ENCODE results near the gene ARMC6.

ARMC6 gene

DNA sequence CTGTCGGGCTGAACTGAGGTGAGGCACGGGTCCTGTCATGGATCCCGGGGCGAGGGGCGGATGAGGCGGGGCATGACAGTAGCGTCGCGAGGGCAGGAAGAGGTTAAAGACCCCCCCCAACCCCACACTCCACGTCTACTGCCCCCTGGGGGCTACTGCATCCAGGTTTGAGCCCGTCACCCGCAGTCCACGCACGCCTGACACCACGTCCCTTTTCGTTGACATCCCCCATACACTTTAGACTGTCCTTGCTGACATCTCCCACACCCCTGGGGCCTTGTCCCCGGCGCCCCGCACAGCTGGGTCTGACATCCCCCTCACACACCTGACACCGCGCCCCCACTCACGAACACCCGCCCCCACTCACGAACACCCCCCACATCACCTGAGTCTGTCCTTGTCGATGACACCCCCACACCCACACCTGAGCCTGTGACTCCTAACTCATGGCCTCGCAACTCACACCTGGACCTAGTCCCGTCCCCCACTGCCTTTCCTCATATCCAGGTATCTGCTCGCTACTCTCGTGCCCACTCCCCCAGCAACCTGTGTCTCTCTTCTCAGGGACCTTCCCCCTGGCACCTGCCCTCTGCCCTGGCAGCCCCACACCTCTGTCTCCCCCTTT lies 30.8 kb downstream of the ARMC6 start (continued):
- no peak for TF ChIP-seq ZNF76 (tag by site-specific recombination; IDR thresholded peaks at IDR 0.05; ENCODE audit: borderline replicate concordance, low read depth)
- no peak for TF ChIP-seq ZNF747 (tag by site-specific recombination; IDR thresholded peaks at IDR 0.05)
- TF ChIP-seq OVOL3 (tag by site-specific recombination; IDR thresholded peaks at IDR 0.05): no peak
- 0 out of 2 replicates have a peak, but pooled peaks have one; percentile 10 for TF ChIP-seq GLI4 (tag by site-specific recombination; IDR thresholded peaks at IDR 0.05)
- TF ChIP-seq, protein P1, sequence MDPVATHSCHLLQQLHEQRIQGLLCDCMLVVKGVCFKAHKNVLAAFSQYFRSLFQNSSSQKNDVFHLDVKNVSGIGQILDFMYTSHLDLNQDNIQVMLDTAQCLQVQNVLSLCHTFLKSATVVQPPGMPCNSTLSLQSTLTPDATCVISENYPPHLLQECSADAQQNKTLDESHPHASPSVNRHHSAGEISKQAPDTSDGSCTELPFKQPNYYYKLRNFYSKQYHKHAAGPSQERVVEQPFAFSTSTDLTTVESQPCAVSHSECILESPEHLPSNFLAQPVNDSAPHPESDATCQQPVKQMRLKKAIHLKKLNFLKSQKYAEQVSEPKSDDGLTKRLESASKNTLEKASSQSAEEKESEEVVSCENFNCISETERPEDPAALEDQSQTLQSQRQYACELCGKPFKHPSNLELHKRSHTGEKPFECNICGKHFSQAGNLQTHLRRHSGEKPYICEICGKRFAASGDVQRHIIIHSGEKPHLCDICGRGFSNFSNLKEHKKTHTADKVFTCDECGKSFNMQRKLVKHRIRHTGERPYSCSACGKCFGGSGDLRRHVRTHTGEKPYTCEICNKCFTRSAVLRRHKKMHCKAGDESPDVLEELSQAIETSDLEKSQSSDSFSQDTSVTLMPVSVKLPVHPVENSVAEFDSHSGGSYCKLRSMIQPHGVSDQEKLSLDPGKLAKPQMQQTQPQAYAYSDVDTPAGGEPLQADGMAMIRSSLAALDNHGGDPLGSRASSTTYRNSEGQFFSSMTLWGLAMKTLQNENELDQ (tag by site-specific recombination; IDR thresholded peaks at IDR 0.05; ENCODE audit: low read depth): no peak
- TF ChIP-seq, protein P2, sequence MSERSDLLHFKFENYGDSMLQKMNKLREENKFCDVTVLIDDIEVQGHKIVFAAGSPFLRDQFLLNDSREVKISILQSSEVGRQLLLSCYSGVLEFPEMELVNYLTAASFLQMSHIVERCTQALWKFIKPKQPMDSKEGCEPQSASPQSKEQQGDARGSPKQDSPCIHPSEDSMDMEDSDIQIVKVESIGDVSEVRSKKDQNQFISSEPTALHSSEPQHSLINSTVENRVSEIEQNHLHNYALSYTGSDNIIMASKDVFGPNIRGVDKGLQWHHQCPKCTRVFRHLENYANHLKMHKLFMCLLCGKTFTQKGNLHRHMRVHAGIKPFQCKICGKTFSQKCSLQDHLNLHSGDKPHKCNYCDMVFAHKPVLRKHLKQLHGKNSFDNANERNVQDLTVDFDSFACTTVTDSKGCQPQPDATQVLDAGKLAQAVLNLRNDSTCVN (tag by site-specific recombination; optimal IDR thresholded peaks at IDR 0.05): no peak
- no peak for TF ChIP-seq ZNF155 (tag by site-specific recombination; IDR thresholded peaks at IDR 0.05)
- no peak for TF ChIP-seq ZNF843 (tag by site-specific recombination; IDR thresholded peaks at IDR 0.05)
- TF ChIP-seq, protein P3, sequence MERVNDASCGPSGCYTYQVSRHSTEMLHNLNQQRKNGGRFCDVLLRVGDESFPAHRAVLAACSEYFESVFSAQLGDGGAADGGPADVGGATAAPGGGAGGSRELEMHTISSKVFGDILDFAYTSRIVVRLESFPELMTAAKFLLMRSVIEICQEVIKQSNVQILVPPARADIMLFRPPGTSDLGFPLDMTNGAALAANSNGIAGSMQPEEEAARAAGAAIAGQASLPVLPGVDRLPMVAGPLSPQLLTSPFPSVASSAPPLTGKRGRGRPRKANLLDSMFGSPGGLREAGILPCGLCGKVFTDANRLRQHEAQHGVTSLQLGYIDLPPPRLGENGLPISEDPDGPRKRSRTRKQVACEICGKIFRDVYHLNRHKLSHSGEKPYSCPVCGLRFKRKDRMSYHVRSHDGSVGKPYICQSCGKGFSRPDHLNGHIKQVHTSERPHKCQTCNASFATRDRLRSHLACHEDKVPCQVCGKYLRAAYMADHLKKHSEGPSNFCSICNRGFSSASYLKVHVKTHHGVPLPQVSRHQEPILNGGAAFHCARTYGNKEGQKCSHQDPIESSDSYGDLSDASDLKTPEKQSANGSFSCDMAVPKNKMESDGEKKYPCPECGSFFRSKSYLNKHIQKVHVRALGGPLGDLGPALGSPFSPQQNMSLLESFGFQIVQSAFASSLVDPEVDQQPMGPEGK (tag by site-specific recombination; IDR thresholded peaks at IDR 0.05): 0 out of 2 replicates have a peak, but pooled peaks have one; percentile 13
- no peak for TF ChIP-seq ZNF768 (tag by site-specific recombination; IDR thresholded peaks at IDR 0.05)
- no peak for TF ChIP-seq ZNF600 (tag by site-specific recombination; IDR thresholded peaks at IDR 0.05)
- no peak for TF ChIP-seq ZNF302 (tag by site-specific recombination; IDR thresholded peaks at IDR 0.05; ENCODE audit: low read depth)
- TF ChIP-seq, protein P4, sequence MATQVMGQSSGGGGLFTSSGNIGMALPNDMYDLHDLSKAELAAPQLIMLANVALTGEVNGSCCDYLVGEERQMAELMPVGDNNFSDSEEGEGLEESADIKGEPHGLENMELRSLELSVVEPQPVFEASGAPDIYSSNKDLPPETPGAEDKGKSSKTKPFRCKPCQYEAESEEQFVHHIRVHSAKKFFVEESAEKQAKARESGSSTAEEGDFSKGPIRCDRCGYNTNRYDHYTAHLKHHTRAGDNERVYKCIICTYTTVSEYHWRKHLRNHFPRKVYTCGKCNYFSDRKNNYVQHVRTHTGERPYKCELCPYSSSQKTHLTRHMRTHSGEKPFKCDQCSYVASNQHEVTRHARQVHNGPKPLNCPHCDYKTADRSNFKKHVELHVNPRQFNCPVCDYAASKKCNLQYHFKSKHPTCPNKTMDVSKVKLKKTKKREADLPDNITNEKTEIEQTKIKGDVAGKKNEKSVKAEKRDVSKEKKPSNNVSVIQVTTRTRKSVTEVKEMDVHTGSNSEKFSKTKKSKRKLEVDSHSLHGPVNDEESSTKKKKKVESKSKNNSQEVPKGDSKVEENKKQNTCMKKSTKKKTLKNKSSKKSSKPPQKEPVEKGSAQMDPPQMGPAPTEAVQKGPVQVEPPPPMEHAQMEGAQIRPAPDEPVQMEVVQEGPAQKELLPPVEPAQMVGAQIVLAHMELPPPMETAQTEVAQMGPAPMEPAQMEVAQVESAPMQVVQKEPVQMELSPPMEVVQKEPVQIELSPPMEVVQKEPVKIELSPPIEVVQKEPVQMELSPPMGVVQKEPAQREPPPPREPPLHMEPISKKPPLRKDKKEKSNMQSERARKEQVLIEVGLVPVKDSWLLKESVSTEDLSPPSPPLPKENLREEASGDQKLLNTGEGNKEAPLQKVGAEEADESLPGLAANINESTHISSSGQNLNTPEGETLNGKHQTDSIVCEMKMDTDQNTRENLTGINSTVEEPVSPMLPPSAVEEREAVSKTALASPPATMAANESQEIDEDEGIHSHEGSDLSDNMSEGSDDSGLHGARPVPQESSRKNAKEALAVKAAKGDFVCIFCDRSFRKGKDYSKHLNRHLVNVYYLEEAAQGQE (tag by site-specific recombination; IDR thresholded peaks at IDR 0.05): 0 out of 2 replicates have a peak, but pooled peaks have one; percentile 14
- TF ChIP-seq ZNF660 (tag by site-specific recombination; IDR thresholded peaks at IDR 0.05): no peak

DNA sequence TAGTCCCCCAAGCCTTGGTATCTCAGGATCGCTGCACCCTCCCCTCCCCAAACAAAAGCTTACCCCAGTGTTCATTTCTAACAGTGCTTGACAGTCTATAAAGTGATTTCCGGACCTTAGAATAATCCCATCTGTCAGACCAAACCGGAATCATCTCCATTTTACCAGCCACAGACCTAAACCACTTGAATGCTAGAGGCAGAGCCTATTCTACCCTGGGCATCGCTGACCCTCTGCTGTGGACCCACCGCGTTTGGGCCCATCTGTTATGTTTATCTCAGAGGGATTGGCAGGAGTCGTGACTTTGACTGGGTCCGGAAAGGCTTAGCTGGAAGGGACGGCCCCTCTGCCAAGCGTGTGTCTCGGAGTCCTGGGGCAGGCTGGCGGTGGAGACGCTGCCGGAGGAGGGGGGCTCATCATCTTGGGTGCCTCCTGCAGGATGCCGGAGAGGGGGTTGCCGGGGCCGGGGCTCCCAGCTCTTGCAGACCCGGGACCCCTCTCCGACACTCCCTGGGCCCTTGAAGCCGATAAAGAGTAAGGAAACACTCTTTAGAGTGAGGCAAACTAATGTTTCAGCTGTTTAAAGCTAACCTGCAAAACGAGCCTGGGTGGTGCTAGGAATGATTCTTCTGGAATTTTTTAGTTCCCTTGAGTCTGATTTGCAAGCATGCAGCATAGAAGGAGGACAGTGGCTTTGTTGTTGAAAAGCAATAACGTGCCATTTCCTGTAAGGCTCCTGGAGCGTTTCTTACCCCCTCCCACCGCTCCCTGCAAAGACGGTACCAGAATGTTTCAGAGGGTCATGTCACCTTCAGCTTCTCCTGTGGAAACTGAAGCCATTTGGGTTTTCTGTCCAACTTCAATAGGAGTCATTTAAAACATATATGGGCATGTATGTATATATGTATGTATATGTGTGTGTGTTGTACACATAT lies 31.7 kb downstream of the ARMC6 start:
- no peaks in the 10 kb centered on the region for H3K36me3 ChIP-seq (ENCODE audit: control insufficient read depth in 2 of 2, insufficient read depth in 1 of 2, low read length in 2 of 2)
- peak overlapping the region; percentile 67 for H3K4me3 ChIP-seq (ENCODE audit: low read depth, low read length)
- CTCF ChIA-PET: interaction anchor here (0.6 to 1.2 kb wide), 4 partner anchors 12 to 737 kb away, joined by 3 to 4 read pairs (median 4); no protein-coding TSS in a partner anchor
- H3K4me1 ChIP-seq (ENCODE audit: control insufficient read depth, insufficient read depth, low read length): peaks cover 11% of the 10 kb centered on the region
- H3K27ac ChIP-seq (ENCODE audit: extremely low read depth, low read depth, low read length): no peak overlapping the region
- POLR2A ChIA-PET: interaction anchor here (0.6 kb wide), 1 partner anchor 670 kb away, joined by 3 read pairs; no protein-coding TSS in a partner anchor
- H3K9me3 ChIP-seq (ENCODE audit: control insufficient read depth, insufficient read depth, low read depth, low read length): no peaks in the 10 kb centered on the region
- TF ChIP-seq, protein P5, sequence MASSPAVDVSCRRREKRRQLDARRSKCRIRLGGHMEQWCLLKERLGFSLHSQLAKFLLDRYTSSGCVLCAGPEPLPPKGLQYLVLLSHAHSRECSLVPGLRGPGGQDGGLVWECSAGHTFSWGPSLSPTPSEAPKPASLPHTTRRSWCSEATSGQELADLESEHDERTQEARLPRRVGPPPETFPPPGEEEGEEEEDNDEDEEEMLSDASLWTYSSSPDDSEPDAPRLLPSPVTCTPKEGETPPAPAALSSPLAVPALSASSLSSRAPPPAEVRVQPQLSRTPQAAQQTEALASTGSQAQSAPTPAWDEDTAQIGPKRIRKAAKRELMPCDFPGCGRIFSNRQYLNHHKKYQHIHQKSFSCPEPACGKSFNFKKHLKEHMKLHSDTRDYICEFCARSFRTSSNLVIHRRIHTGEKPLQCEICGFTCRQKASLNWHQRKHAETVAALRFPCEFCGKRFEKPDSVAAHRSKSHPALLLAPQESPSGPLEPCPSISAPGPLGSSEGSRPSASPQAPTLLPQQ (tag by site-specific recombination; IDR thresholded peaks at IDR 0.05): peak; percentile 56
- TF ChIP-seq GLIS1 (tag by site-specific recombination; IDR thresholded peaks at IDR 0.05) (peak; percentile 54), OSR2 (tag by site-specific recombination; IDR thresholded peaks at IDR 0.05) (peak; percentile 45; the same call in 1 of the 2 replicates), MEIS1 (CRISPR knock-in tag; IDR thresholded peaks at IDR 0.05; ENCODE audit: borderline replicate concordance) (no peak), ZNF623 (tag by site-specific recombination; IDR thresholded peaks at IDR 0.05) (peak; percentile 25; the same call in 1 of the 2 replicates), ZNF600 (tag by site-specific recombination; IDR thresholded peaks at IDR 0.05) (0 out of 2 replicates have a peak, but pooled peaks have one; percentile 39)

All from HEK293 (cell line).